CD4-positive, alpha-beta T cell treated with Interleukin-21 for 1 hour (primary cell): ENCODE measurements around the gene NDST3.
"Not testable (repeated sequence)": the region's sequence is repeated elsewhere in the genome, so short reads cannot be mapped to it uniquely, and the experiment has no call there.

ENCODE experiments used
- DNase-seq: peaks from one replicate; pipeline ENCODE4 v3.0.0-alpha.2; 2020

NDST3 gene

GRCh38 chr4:118278473-118279274 lies 244.4 kb downstream of the NDST3 start:
- DNase-seq = peak; percentile 98

GRCh38 chr4:118279328-118279727 lies 245.0 kb downstream of the NDST3 start:
- DNase-seq = peak; percentile 44

DNA sequence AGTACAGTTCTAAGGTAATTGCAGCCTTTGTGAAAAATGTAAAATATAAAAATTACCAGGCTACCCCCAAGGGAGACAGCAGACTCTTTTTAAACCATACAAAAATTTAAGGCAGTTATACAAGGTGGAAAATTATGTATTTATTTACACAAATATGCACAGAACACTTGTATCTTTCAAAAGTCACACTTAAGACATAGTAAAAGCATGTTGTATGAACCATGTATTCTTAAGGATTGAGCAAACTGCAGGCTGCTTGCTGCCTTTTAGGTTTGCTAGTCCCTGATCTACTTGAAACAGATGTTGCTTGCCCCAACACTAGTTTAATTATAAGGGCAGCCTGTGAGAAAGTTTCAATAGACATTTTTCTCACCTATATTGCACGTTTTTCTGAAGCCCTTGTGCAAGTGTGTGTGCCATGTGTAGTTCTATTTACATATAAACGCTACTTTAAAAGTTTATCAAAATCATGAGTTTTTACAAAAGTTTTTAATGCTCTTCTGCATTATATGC lies 245.7 kb downstream of the NDST3 start:
- DNase-seq = no peak

GRCh38 chr4:118280501-118281218 lies 246.4 kb downstream of the NDST3 start:
- DNase-seq = peak; percentile 61

GRCh38 chr4:118281611-118282442 lies 247.5 kb downstream of the NDST3 start:
- DNase-seq = no peak

DNA sequence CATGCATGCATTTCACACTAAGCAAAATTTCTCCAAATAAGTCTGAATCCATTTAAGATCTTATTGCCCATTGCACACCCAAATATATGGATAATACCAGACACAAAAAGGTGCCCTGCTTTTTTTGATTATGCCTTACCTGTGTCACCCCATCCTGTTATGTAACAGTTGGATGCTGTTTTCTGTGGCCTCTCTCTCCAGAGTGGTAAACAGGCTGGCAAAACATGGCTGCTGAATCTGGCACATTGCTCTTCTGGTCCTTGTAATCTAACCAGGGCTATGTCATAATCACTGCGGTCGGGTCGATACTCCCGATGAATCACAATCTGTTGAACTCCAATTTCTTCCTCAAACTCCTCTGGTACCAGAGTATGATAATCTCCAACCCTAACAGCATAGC lies 248.4 kb downstream of the NDST3 start:
- DNase-seq = no peak

DNA sequence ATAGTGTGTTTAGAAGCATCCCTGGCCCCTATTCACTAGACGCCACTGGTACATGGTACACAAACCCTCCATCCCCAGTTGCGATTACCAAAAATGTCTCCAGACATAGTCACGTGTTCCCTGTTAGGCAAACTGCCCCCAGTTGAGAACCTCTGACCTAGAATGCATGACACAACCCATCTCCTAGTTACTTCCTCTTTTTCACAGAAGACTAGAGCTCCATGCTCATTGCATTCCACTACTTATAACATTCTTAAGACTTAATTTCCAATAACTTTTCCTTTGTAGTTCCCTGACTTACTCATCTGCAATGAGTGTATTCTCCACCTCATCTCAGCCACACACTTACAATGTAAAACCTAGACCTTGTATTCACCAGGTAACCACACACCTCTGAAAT lies 249.9 kb downstream of the NDST3 start:
- no peak for DNase-seq

- no peak for DNase-seq
Measured at GRCh38 chr4:118285931-118286330, 251.6 kb downstream of the NDST3 start.

- no peak for DNase-seq
Measured at GRCh38 chr4:118286685-118287084, 252.4 kb downstream of the NDST3 start.

DNA sequence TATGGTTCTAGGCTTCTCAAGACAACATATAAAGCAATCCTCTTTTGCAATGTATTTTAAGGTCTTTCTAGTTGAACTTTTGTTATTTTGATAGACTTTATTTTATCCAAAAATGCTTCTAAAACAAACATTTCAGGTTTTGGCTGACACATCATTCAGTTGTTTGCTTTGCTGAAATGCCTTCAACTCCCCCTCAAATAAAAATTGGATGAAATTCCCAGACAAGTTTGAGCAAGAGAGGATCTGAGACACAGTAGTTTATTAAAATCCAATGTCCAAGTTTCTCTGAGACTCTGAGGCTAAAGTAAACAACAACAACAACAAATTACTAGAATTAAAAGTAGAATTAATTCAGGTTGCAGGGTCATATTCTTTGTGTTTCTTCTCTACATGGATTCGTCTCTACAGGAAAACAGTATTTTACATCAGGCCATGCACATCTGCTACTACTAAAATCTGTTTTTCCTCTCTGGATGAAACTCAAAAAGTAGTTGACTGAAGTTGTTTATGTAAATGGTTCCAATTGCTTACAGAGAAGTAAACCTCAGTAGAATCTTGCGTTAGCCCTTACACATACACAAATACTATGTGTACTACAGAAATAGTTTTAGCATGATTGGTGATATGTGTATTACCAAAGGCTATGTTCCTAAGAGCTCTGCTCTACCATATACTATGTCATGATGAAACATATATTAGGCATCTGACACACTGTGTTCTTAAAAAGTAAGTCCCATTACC lies 253.6 kb downstream of the NDST3 start:
- DNase-seq = no peak

DNA sequence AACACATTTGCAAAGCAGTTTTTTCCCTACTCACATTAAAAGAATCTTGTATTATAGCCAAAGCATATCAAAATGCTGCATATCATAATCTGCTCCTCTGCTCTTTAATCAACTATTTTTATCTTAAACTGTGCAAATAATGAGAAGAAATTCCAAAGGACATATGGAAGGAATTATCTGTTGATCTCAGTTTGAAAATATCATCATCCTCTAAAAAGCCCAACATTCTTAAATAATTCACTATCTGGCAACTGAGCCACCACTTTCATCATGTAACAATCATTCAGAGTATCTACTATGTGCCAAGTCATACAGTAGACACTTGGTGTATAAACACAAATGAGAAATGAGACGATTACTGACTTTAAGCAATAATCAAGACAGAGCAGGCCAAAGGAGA lies 255.5 kb downstream of the NDST3 start:
- DNase-seq = no peak

- no peak for DNase-seq
Measured at GRCh38 chr4:118290951-118291350, 256.7 kb downstream of the NDST3 start.

- no peak for DNase-seq
Measured at GRCh38 chr4:118296729-118297128, 262.4 kb downstream of the NDST3 start.

DNA sequence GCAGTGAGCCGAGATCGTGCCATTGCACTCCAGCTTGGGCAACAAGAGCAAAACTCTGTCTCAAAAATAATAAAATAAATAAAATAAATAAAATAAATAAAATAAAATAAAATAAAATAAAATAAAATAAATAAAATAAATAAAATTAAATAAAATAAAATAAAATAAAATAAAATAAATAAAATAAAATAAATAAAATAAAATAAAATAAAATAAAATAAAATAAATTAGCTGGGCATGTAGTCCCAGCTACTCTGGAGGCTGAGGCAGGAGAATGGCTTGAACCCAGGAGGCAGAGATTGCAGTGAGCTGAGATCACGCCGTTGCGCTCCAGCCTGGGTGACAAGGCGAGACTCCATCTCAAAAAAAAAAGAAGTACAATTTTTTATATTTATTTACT lies 265.3 kb downstream of the NDST3 start:
- DNase-seq = not testable (repeated sequence)

GRCh38 chr4:118307643-118308042 lies 273.4 kb downstream of the NDST3 start:
- DNase-seq = no peak
